Glutamatergic neuron (in vitro differentiated cells): Measurements from ENCODE around the gene PAPPA. TPM values are rescaled to one million over a fixed set of nuclear protein-coding genes. Genes with fewer than 3 reads are reported as not detected.

Experiments
- DNase-seq: peaks from one replicate; pipeline ENCODE4 v3.0.0; 2022
- H3K27ac Mint-ChIP-seq: one replicate; pipeline ENCODE4 v1.8.0; 2020; ENCODE audit warnings: mild to moderate bottlenecking, mixed read lengths, inconsistent platforms; ENCODE audit not compliant: unreplicated experiment
- H3K27me3 Mint-ChIP-seq: one replicate; pipeline ENCODE4 v1.8.0; 2020; ENCODE audit warnings: mild to moderate bottlenecking, moderate library complexity, mixed read lengths, inconsistent platforms; ENCODE audit not compliant: unreplicated experiment
- H3K36me3 Mint-ChIP-seq: one replicate; pipeline ENCODE4 v1.8.0; 2020; ENCODE audit warnings: mild to moderate bottlenecking, mixed read lengths, inconsistent platforms; ENCODE audit not compliant: unreplicated experiment
- H3K4me1 Mint-ChIP-seq: one replicate; pipeline ENCODE4 v1.8.0; 2020; ENCODE audit warnings: mild to moderate bottlenecking, low read depth, mixed read lengths, inconsistent platforms; ENCODE audit not compliant: unreplicated experiment
- H3K4me3 Mint-ChIP-seq: one replicate; pipeline ENCODE4 v1.8.0; 2020; ENCODE audit warnings: mild to moderate bottlenecking, mixed read lengths, inconsistent platforms; ENCODE audit not compliant: unreplicated experiment
- H3K9me3 Mint-ChIP-seq: one replicate; pipeline ENCODE4 v1.8.0; 2020; ENCODE audit warnings: mild to moderate bottlenecking, moderate library complexity, mixed read lengths, inconsistent platforms; ENCODE audit not compliant: unreplicated experiment
- total RNA-seq: library from RNA; stranded (reverse); fragmentation: NEBNext Ultra II Directional; extraction: Animal tissue kit (Norgen Biotek cat#: 25700); gene quantifications from one replicate; pipeline ENCODE4 v1.2.1, GENCODE V29; 2021; ENCODE audit not compliant: unreplicated experiment
- TF ChIP-seq, protein P1 (sequence below): fragments of 200-600 bp; sonication (generic); IDR thresholded peaks from one replicate; pipeline ENCODE4 v1.5.0; 2021; ENCODE audit not compliant: partially characterized antibody, unreplicated experiment

The PAPPA gene
- total RNA-seq, 1 donor from 2014 or later: 10.5 TPM

DNA sequence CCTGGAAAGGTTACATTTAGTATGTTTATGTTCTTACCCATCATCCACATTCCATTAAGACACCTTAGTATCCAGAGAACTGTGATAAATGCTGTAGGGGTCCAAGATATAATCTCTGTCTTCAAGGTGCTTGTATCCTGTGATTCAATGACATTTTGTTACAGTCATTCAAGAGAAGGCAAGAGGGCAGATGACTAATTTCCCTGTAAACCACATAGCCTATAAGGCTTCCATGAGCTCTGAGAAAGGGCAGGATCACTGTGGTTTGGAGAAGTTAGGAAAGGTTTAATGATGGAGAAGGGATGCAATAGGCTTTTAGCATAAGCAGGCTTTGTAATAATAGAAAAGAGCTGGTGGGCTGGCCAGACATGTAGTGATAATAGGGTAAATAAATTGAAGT lies 40.0 kb downstream of the PAPPA start:
- DNase-seq: no peak
- Mint-ChIP-seq H3K4me1 (peaks cover 7% of the 10 kb centered on the region), H3K27me3 (peaks cover 7% of the 10 kb centered on the region), H3K4me3 (no peak overlapping the region), H3K27ac (no peak overlapping the region), H3K36me3 (peaks cover 6% of the 10 kb centered on the region), H3K9me3 (no peaks in the 10 kb centered on the region)
- TF ChIP-seq, protein P1, sequence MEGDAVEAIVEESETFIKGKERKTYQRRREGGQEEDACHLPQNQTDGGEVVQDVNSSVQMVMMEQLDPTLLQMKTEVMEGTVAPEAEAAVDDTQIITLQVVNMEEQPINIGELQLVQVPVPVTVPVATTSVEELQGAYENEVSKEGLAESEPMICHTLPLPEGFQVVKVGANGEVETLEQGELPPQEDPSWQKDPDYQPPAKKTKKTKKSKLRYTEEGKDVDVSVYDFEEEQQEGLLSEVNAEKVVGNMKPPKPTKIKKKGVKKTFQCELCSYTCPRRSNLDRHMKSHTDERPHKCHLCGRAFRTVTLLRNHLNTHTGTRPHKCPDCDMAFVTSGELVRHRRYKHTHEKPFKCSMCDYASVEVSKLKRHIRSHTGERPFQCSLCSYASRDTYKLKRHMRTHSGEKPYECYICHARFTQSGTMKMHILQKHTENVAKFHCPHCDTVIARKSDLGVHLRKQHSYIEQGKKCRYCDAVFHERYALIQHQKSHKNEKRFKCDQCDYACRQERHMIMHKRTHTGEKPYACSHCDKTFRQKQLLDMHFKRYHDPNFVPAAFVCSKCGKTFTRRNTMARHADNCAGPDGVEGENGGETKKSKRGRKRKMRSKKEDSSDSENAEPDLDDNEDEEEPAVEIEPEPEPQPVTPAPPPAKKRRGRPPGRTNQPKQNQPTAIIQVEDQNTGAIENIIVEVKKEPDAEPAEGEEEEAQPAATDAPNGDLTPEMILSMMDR: no peak

DNA sequence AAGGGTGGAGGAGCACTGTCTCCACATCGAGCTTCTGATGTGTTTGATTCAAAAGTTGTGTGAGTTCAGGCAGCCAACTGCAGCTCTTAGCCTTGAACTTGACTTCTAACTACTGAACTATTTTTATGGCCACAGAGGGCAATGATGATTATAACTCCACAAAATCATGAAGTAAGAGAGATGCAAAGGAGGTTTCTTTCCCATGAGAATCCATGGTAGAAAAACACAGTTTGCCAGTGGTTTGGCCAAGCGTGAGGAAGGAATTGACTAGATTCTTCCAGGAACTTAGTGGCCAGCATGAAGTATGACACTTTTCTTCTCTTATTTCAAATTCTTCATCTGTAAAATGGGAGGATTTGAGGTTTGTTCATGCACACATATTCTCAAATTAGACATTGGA lies 43.2 kb downstream of the PAPPA start:
- TF ChIP-seq, protein P1: no peak
- Mint-ChIP-seq H3K4me3 (no peak overlapping the region), H3K36me3 (no peaks in the 10 kb centered on the region), H3K9me3 (no peaks in the 10 kb centered on the region), H3K27ac (no peak overlapping the region), H3K27me3 (peaks cover 7% of the 10 kb centered on the region), H3K4me1 (no peaks in the 10 kb centered on the region)
- no peak for DNase-seq

DNA sequence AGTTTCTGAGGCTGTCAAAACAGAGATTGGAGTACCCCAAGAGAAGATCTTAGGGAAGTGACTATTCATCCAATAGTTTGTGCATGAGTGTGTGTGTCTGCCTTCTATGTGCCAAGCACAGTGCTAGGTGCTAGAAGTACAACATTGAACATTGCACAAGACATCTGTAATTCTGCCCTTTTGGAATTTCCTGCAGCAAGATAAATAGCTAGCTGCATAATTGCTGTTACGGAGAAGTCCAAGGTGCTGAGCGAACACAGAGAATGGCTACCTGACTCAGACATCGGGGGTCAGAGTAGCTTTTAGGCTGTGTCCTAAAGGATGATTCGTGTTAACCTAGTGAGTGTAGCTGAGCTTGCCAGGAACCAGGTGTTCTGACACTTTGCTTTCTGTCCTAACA lies 44.8 kb downstream of the PAPPA start:
- Mint-ChIP-seq H3K4me1 (no peaks in the 10 kb centered on the region), H3K4me3 (no peak overlapping the region), H3K9me3 (no peaks in the 10 kb centered on the region)

DNA sequence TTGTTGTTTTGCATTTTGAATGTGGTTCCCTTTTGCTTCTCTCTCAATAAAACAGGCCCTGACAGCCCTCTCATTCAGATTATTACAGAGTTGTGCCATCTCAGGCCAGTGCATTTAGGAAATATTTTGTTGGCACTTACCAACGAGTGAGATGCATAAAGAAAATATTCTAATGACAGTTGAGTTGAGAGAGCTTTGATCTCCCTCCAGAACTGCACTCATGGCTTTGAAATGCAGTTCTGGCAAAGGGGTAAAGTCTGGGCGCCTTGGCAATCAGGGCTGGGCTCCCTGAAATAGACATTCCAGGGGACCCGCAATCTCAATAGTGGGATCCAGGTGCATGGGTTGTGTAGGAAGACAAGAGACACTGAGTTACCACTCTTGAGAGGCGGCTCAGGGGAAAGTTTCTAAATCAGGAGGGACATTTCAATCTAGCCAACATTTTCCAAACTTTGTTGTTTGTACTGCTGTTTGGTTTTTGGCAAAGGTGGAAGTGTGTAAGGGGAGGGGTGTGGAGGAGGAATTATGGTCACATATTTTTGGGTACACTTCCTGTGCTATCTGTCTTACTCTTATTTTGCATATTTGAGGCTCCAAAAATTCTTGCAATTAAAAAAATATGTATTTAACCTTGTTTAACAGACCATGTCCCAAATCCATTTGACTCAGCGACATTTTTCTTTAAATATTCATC lies 48.8 kb downstream of the PAPPA start:
- H3K27me3 Mint-ChIP-seq: peaks cover 2% of the 10 kb centered on the region
- DNase-seq: no peak
- no peak overlapping the region for H3K4me3 Mint-ChIP-seq
- no peaks in the 10 kb centered on the region for H3K36me3 Mint-ChIP-seq
- no peak overlapping the region for H3K27ac Mint-ChIP-seq
- H3K4me1 Mint-ChIP-seq: no peaks in the 10 kb centered on the region
- H3K9me3 Mint-ChIP-seq: no peaks in the 10 kb centered on the region
- TF ChIP-seq, protein P1: no peak

More for the DNA sequence above, 44.8 kb downstream of the PAPPA start:
- Mint-ChIP-seq H3K27me3 (peaks cover 2% of the 10 kb centered on the region), H3K27ac (no peak overlapping the region), H3K36me3 (no peaks in the 10 kb centered on the region)
- TF ChIP-seq, protein P1: no peak
- no peak for DNase-seq

DNA sequence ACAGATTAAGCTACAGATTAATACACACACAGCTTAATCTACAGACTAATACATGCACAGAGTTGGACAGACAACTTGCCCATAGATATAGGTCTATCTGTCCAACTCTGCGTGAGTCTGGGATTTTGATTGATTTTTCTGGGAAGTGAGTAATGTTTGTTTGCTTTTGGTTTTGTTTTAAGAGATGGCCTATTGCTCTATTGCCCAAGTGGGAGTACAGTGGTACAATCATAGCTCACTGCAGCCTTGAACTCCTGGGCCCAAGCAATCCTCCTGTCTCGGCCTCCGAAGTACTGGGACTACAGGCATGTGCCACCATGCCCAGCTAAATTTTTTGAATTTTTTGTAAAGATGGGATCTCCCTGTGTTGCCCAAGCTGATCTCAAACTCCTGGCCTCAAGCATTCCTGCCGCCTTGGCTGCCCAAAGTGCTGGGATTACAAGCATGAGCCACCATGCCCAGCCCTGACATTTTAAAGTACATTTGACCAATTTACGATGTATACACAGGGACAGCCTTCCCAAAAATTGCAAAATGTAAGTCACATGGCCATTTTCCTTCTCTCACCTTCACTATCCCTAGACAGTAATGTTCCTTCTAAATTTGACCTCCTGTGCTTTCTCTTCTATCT lies 50.8 kb downstream of the PAPPA start:
- H3K4me1 Mint-ChIP-seq: no peaks in the 10 kb centered on the region
- no peak for DNase-seq
- no peaks in the 10 kb centered on the region for H3K36me3 Mint-ChIP-seq
- no peak overlapping the region for H3K4me3 Mint-ChIP-seq
- H3K27ac Mint-ChIP-seq: no peak overlapping the region
- H3K27me3 Mint-ChIP-seq: peaks cover 2% of the 10 kb centered on the region
- TF ChIP-seq, protein P1: no peak
- no peaks in the 10 kb centered on the region for H3K9me3 Mint-ChIP-seq
